ENCODE data around the gene INTS3. TPM values are rescaled to one million over a fixed set of nuclear protein-coding genes. Genes with fewer than 3 reads are reported as not detected.
A peak's percentile ranks its signal among the peaks of the same experiment; 100 is the strongest.

Gene INTS3
- total RNA-seq, 1 donor from 2014 or later, result 31.3 TPM

- DNase-seq, result no peak
Observed at GRCh38 chr1:153799016-153799415, 71.2 kb downstream of the INTS3 start.

GRCh38 chr1:153799566-153800465 is 72.0 kb downstream of the INTS3 start:
- DNase-seq, result no peak

GRCh38 chr1:153800516-153800915 is 72.7 kb downstream of the INTS3 start:
- no peak for DNase-seq

GRCh38 chr1:153801028-153801625 is 73.3 kb downstream of the INTS3 start:
- DNase-seq, result no peak

- DNase-seq, result no peak
Observed at GRCh38 chr1:153801786-153802697, 74.2 kb downstream of the INTS3 start.

- peak; percentile 32 for DNase-seq
Observed at GRCh38 chr1:153803470-153804056, 75.7 kb downstream of the INTS3 start.

- no peak for DNase-seq
Observed at GRCh38 chr1:153804112-153804511, 76.3 kb downstream of the INTS3 start.

- DNase-seq, result peak; percentile 40
Observed at GRCh38 chr1:153805042-153805745, 77.3 kb downstream of the INTS3 start.

GRCh38 chr1:153805886-153806719 is 78.3 kb downstream of the INTS3 start:
- DNase-seq, result no peak

GRCh38 chr1:153816283-153816889 is 88.5 kb downstream of the INTS3 start:
- DNase-seq, result no peak

GRCh38 chr1:153818876-153819275 is 91.0 kb downstream of the INTS3 start:
- DNase-seq, result no peak

Other genes with a start within 250 kb of the INTS3 start
- 239 and 342 TPM in 2 replicates for gene S100A6, start 192.1 kb upstream of the INTS3 start, total RNA-seq
- gene S100A5, start 187.1 kb upstream of the INTS3 start, total RNA-seq, result not detected in 2 replicates
- 7.1 and 22.6 TPM in 2 replicates for gene S100A4, start 182.2 kb upstream of the INTS3 start, total RNA-seq
- gene S100A3, start 178.8 kb upstream of the INTS3 start, total RNA-seq, result 1.3 and 1.4 TPM in 2 replicates
- 0.51 and 0.98 TPM in 2 replicates for gene S100A2, start 162.2 kb upstream of the INTS3 start, total RNA-seq
- gene S100A16, start 114.9 kb upstream of the INTS3 start, total RNA-seq, result 581 and 601 TPM in 2 replicates
- gene S100A14, start 111.7 kb upstream of the INTS3 start, total RNA-seq, result 0.42 and 0.68 TPM in 2 replicates
- 39.0 and 91.7 TPM in 2 replicates for gene S100A13, start 100.5 kb upstream of the INTS3 start, total RNA-seq
- gene S100A1, start 99.6 kb upstream of the INTS3 start, total RNA-seq, result not detected in 2 replicates
- 21.1 and 25.9 TPM in 2 replicates for gene CHTOP, start 94.0 kb upstream of the INTS3 start, total RNA-seq
- gene SNAPIN, start 69.3 kb upstream of the INTS3 start, total RNA-seq, result 45.6 and 60.8 TPM in 2 replicates
- 267 and 268 TPM in 2 replicates for gene ILF2, start 57.1 kb upstream of the INTS3 start, total RNA-seq
- gene NPR1, start 49.4 kb upstream of the INTS3 start, total RNA-seq, result 54.4 and 56.5 TPM in 2 replicates
- gene SLC27A3, start 47.4 kb downstream of the INTS3 start, total RNA-seq, result 27.6 and 30.0 TPM in 2 replicates
- 5.4 and 9.9 TPM in 2 replicates for gene GATAD2B, start 194.9 kb downstream of the INTS3 start, total RNA-seq
- 17.3 and 18.0 TPM in 2 replicates for gene DENND4B, start 218.7 kb downstream of the INTS3 start, total RNA-seq
- 3.7 and 7.5 TPM in 2 replicates for gene CRTC2, start 230.6 kb downstream of the INTS3 start, total RNA-seq
- gene SLC39A1, start 235.5 kb downstream of the INTS3 start, total RNA-seq, result 153 and 161 TPM in 2 replicates
- gene CREB3L4, start 239.9 kb downstream of the INTS3 start, total RNA-seq, result 11.0 and 13.1 TPM in 2 replicates
- 139 and 198 TPM in 2 replicates for gene JTB, start 249.6 kb downstream of the INTS3 start, total RNA-seq

All from dermis blood vessel endothelial cell (primary cell).